Kidney capillary endothelial cell (primary cell): ENCODE data around the gene PGM5.
A peak's percentile ranks its signal among the peaks of the same experiment; 100 is the strongest.

Experiments used
- DNase-seq: peaks from one replicate; pipeline ENCODE4 v3.0.0-alpha.2; 2018; ENCODE audit warnings: low spot score

The PGM5 gene

DNA sequence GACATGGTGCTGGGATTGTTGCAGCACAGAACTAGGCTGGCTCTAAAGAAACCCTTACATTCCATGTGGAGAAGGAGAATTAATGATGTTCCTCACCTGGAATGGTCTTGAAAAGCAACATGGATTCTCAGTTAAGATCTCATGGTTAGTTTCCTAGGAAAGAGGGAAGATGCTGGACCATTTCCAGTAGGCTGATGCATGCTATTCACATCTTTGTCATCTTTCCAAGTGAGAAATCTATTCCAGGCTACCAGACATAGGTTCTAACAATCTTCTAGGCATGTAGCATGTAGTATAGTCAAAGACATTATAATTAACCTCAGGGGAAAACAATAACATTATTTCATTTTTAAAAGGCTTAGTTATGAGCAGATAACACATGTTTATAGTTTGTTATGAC, 139.9 kb downstream of the PGM5 start:
- no peak for DNase-seq

DNA sequence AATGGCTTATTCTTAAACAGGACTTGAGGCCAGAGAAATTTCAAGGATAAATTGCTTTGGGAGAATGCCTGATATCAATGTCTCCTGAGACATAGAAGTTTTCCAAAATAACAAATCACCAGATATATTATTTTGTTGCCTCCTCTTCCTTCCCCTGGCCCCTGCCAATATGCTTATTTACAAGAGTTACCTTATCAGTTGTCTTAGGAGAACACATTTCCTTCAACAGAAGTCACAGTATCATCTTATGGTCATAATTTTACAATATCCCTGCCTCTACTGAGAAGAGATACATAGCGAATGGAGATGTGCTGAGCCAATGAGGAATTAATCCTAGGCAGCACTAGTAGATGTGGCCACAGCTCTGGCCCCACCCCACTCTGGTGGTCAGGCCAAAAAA, 141.2 kb downstream of the PGM5 start:
- no peak for DNase-seq

DNA sequence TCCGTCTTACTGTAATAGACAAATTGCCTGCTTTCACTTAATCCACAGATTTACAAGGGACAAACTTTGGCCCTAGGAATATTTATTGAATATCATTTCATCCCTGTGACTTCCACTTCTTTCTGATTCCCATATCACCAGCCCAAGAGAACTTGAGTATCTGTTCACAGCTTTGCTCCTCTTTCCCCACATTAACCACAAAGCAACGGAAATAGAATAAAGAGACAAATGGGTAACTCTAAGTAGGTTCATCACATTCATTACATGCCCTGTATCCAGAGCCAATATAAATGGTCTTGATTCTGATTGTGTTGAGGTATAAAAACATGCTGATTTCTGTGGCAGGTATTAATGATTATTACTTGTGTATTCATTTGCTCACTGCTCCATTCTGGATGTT, 142.4 kb downstream of the PGM5 start:
- DNase-seq = no peak

DNA sequence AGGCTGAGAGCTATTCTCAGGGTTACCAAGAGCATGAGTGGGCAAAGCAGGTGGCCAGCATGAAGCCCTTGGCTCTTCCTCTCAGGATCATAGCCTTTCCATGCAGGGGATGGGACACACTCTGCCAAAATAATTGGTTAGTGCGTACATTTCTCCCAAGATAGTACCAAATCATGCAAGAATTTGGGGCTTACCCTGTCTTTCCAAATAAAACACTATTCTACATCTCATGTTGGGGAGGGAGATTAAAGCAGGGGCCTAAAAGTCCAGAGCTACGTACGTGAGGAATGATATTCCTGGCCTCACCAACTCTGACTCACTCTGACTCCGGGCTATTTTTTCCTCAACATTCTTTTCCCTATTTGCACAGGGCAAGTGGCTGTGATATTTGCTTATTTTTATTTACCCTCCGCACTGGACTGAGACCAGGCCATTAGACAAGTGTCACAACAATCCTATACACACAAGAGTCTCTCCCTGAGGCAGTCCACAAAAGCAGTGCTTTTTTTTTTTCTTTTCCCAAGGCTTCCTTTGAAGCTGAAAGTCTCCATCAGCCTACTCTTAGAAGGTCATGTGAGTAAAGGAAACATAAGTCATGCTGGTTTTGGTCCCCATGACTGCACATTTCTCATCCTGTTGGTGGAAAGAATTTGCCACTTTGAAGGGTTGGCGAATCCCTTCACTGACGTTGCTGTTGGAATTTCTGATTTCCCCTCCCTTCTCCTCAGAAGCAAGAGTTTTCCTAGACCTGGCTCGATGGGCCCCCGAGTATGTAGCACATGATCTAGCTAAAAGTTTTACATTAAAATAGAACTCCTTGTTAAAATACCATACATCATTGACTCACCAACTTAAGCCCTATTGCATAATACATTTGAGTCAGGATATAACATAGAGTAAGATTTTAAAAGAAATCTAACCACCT, 144.3 kb downstream of the PGM5 start:
- DNase-seq = peak; percentile 54

DNA sequence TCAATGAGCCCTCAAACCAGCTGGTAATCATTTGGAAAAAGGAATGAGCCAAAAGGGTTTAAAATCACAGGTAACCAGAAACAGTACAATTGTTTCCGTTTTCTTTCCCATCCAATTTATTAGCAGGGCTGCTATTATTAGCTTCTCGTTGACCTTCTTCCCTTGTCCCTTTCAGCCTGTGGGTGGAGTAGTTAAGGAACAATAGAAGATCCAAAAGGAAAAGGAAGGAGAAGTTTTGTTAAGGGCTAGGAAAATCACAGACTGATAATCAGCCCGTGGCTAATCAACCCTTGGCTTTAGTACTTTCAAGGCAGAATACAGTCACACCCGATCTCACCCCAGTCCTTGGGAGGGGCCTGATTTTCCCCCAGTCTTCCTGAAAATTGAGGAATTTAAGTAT, 145.9 kb downstream of the PGM5 start:
- no peak for DNase-seq

DNA sequence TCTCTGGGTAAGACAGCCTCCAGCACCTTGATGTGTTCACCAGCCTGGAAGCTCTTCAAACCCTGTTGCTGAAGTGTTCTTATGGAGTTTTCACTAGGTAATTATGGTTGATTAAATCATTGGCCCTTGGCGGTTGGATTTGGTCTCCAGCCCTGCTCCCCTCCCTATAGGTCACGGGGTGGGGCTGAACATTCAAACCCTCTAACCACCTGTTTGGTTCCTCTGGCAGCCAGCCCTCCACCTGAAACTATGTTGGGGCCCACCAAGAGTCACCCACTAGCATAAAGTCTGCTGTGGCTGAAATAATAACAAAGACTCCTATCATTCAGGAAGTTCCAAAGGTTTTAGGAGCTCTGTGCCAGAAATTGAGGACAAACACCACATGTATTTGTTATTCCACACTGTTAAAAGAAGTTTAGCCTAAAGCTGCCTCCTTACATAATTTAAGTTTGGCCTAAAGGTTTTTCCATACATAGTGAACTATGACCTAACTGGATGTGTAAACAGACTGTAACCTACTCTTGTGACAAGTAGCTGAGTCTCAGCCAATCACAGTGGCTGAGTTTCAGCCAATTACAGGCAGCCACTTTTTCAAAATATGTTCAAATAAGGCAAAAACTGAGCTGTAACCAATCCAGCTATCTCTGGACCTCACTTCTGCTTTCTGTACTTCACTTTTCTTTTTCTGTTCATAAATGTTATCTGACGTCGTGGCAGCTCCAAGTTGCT, 149.4 kb downstream of the PGM5 start:
- no peak for DNase-seq

DNA sequence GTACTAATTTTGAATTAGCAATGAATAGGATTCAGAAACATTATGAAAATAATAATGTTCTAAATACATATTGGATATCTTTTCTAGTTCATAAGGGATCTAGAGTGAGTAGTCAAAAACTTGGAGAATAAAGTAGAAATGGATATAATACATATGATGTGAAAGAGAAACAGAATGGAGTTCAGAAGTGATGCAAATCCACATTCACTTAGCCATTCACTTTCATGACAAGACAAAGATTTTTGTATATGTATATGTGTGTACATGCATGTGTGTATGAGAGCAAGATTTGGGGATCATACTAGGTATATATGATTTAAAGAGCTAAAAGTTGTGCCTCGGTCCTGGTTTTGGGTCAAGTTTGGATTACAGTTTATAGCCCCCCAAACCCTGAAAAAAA, 150.1 kb downstream of the PGM5 start:
- DNase-seq = no peak

DNA sequence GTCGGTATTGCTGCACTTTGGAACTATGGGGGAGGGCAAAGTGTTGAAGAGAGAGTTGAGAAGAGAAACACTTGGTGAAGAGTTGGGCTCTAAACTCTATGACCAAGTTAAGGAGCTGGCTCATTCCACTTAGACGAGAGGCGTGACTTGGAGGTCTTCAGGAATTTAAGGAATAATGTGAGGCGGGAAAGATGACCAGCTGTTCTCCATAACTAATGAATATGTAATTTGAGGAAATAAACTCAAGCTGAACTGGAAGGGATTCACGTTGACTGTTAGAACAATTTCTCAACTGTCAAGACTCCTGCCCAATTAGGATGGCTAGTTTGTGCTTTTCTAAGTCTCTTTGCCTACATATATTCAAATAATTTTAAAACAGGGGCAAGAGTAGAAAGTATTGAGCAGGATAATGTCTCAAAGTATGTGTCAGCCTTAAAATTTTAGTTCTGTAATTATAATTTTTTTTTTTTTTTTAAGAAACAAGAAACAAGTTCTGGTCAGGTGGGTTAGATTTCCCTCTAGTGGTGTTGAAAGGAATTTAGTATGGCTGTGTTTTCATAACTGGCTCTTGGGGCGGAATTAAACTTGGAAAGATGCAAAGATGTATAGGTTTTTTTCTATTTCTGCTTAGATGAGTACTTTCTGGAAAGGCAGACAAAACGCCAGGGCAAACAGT, 150.9 kb downstream of the PGM5 start:
- DNase-seq = peak; percentile 22

DNA sequence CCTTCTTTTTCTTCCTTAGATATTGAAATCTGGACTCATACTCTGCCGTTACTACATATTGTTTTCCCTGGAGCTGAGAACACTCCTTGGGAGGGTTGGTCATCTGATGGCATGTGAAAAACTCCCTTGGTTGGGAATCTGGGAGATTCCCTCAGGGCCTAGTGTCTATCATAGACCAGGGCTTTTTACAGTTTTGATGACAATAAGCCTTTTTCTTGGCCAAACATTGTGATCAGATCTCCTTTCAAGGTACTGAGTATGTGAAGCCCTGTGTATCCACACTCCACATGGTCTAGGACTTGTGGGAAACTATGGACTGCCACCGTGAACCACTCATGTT, 151.4 kb downstream of the PGM5 start:
- no peak for DNase-seq

DNA sequence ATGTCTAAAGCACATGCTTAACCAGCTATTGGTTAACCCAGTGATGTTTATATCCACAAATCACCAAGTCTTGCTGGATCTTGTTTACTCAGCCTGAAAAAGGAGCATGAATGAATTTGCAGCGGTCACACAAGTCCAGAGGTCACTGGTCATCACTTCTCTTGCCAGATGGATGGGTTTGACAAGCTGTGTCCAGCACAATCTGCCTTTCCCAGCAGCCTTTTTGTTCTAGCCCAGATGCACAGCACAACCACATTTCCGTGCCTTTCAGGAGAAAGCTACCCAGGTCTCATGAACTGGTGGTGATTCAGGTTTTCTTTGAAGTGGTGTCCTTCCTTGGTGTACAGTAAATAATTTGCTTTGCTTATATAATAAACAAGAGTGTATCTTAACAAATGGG, 152.1 kb downstream of the PGM5 start:
- no peak for DNase-seq

DNA sequence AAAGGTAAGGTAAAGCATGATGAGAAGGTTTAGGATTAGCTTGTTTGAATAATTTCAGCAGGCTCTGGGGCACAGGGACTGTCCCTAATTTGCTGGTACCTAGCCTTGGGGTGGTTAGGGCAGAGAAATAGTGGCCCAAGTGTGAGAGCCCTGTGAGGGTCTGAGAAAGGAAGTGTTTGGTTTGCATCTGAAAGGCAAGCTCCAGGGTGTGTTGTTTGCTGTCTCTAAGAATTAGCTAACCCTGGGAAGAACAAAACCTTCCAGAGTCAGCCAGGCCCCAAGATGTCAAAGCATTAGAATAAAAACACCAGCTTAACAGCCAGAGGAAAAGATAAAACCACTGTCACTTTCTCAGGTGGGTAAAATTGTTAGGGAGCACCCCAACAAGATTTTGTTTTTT, 153.3 kb downstream of the PGM5 start:
- DNase-seq = no peak

DNA sequence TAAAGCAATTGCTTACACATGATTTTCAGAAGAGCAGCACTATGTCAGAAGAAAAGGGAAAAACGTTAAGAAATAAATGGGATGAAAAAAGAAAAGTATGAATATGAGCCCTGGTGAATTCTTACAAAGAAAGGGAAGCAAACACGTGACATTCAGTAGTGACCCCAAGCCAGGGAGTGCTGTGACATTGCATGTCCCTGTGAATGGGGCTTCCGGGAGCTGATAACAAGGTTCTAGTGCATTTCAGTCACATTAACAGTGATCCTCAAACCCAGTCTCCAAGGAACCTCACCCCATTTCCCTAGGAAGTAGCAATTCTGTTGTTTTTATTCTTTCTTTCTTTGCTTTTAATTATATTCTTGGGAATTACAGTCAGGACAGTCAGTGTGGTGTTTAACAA, 157.0 kb downstream of the PGM5 start:
- no peak for DNase-seq

DNA sequence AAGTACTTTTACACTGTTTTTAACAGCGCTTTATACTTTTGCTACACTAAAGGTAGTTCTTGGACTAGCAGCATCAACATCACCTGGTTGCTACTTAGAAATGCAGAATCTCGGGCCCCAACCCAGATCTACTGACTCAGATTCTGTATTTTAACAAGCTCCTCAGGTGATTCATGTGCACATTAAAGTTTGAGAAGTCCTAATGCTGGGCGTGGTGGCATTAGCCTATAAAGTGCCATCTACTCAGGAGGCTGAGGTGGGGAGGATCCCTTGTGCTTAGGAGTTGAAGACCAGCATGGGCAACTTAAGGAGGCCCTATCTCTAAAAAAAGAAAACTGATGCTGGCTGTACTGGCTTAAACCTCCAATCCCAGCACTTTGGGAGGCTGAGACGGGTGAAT, 157.6 kb downstream of the PGM5 start:
- no peak for DNase-seq

DNA sequence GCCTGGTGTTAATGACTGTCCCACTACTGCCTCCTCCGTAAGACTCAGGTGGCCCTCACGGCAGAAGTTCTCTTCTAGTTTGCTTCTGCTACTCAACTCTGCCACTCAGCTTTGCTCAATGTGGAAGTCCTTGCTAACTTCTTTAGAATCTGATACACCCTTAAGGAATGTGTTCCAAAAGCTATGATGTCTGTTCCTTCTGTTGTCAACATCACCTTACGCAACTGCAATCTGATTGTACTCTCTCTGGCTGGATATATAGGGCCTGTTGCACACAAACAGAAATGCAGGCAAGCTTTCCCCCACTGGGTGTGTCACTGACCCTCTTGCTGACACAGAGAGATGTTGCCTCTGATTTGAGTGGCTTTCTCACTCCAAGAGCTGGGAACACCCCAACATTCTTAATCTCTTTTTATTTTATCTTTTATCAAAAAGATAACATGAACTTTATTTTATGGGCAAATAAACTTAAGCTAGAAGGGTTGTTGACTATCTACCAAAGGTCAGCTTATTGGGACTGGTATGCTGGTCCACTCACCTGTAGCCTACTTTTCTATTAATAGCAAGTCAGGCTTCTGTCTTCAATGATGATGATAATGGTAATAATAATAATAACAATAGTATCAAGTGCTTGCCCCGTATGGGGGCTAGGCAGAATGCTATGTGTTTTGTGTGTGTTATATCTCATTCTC, 159.1 kb downstream of the PGM5 start:
- no peak for DNase-seq

DNA sequence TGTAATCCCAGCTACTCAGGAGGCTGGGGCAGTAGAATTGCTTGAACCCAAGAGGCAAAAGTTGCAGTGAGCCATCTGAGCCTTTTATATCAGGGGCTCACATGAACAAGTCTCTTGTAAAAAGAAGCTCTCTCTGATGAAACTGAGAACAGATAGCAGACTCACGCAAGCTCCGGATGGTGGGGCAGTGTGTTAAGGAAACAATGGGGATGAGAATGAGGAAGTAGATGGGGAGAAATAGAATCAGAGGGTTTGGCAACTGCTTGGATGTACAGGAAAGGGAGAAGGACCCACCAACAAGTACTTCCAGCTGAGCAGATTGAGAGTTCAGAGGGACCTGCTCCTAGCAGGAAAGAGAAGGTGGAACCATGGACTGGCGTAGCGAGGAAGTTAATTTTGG, 165.7 kb downstream of the PGM5 start:
- DNase-seq = no peak

DNA sequence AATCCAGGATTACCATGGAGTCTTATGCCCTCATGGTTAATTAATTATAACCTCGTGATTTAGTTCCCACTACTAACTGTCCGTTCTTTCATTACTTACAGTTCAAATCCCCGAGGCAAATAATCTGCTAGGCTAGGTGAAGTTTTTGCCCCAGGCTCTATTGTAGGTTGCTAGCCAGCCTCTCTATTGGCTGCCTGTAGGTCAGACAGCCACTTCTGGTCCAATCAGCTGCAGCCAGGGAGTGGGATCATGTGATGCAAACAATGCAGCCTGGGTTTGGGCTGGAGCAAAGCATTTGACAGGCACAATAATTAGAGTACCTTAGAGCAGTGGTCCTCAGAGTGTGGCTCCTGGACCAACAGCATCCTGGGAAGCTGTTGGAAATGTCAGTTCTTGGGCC, 166.5 kb downstream of the PGM5 start:
- no peak for DNase-seq

DNA sequence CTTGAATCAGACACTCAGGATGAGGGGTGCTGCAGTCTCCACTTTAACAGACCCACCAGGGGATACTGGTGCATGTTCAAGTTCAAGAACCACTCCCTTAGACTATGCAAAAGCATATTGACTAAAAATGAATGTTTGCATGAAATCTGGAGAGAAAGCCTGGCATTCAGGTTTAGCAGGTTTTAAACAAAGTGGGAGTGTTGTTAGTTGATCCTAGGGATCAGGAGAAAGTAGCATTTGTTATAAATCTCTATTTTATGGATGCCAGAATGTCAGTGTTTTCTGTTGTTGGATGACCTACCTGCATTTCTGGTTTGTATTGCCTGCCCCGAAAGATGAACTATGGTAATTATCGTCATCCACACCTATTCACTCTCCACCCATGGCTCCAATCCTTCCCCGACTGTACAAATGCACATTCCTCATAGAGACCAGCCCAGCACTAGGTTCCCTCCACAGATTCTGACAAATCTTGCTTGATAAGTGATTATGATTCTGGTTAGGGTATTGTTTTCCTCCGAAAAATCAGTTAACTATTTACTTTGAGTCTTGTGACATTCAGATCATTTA, 167.0 kb downstream of the PGM5 start:
- DNase-seq = no peak

DNA sequence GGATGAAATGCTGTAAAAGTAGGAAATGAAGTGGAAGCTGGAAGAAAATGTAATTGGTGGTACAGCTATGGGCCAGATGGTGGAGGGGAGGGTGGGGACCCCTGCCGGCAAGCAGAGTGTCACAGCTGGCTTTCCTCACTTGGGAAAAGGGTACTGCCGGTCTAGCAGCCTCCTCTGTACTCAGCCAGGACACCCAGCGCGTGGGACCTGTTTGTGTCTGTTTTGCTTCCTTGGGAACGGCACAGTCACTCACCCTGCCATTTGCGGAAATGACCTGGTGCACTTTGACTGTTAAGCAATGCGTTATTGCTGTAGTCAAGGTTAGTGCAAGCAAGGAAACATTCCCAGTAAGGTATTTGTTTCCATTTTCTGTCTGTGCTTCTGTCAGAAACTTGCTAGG, 174.2 kb downstream of the PGM5 start:
- no peak for DNase-seq

DNA sequence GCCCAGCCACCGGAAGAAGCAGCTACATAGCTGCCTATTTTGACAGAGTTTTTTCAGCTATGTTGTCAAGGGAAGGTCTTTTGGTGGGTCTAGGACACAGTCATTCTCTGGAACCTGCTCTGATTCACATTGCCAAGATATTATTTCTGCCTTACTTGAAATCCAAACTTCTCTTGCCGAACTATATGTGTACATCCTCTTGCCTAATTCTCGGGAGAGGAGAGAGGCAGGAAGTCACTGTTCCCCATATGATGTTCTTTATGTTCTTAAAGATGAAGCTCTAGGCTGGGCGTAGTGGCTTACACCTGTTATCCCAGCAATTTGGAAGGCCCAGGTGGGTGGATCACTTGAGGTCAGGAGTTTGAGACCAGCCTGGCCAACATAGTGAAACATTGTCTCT, 175.7 kb downstream of the PGM5 start:
- DNase-seq = no peak

DNA sequence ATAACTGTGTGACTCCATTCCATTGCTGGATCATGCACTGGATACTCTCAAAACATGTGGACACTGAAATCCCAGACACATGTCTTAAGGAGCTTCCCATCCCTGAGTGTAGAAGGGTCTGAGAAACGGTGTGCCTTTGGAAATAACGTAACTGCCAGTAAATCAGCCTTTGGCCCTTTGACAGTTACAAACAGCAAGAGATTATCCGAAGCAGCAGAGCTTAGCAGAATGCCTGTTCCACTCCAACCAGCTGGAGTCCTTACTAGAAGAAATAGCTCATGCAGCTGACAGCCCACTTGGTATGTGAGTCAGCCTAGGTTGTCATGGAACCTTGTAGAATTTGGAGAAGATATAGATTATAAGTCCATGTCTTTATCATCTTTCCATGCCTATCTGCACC, 177.3 kb downstream of the PGM5 start:
- DNase-seq = no peak

DNA sequence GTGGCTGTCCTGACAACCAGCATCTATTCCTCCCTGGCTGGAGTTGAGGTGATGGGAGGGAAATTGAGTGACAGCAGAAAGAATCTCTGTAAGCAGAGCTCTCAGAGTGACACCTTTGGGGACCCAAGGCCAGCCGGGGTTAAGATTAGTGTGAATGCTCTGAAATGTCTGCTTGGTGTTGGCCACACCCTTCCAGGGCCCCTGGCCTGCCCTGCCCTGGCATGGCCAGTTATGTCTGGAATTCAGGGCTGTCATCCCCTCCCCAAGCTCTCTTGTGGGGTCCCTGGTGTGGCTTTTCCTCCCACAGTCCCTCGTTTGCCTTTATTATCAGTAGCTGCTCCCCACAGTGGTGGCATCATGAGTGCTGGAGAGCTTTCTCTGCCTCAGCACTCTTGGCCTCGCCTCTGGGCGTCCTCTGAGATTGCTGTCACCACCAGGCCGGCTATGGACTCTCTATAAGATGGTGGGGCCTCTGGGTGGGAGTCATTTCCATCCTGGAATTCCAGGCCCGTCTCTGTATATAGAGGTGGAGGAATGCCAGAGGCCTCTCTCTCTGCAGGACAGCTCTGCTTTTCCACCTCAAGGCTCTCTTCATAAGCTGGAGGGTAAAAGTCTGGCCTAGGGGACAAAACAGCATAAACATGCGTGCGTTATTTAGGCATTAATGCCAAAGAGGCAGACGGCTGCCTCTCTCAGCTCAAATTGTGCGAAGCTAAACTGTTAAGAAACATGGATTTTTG, 180.6 kb downstream of the PGM5 start:
- no peak for DNase-seq

DNA sequence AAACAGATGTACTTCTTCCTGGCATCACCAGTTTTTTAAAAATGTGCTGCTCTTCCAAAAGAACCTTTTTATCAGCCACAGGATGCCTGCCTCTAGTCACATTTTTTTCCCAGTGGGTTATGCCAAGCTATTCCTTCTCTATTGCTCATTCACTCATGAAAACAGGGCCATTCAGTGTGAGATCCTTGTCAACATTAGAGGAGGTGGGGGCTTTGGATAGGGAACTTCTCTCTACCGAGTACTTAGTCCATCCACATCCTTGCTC, 181.1 kb downstream of the PGM5 start:
- no peak for DNase-seq
